Progenitor cell of endocrine pancreas (in vitro differentiated cells): ENCODE data around the gene FSTL4. TPM values are rescaled to one million over a fixed set of nuclear protein-coding genes. Genes with fewer than 3 reads are reported as not detected.

Experiments used
- DNase-seq: peaks from one replicate; pipeline ENCODE4 v3.0.0; 2021; ENCODE audit warnings: low spot score; ENCODE audit not compliant: unreplicated experiment
- H3K27ac Mint-ChIP-seq: 2 replicates; pipeline ENCODE4 v1.8.0; 2021; ENCODE audit warnings: mild to moderate bottlenecking, moderate library complexity, mixed read lengths
- H3K27me3 Mint-ChIP-seq: 2 replicates; pipeline ENCODE4 v1.8.0; 2021; ENCODE audit warnings: mixed read lengths
- H3K36me3 Mint-ChIP-seq: 2 replicates; pipeline ENCODE4 v1.8.0; 2022; ENCODE audit warnings: mixed read lengths; ENCODE audit not compliant: insufficient read depth
- H3K4me1 Mint-ChIP-seq: 2 replicates; pipeline ENCODE4 v1.8.0; 2021; ENCODE audit warnings: low read depth, mixed read lengths
- H3K4me3 Mint-ChIP-seq: 2 replicates; pipeline ENCODE4 v1.8.0; 2021; ENCODE audit warnings: low read depth, mild to moderate bottlenecking, moderate library complexity, mixed read lengths
- H3K9me3 Mint-ChIP-seq: 2 replicates; pipeline ENCODE4 v1.8.0; 2021; ENCODE audit warnings: low read depth, mixed read lengths
- total RNA-seq: library from RNA; stranded (reverse); gene quantifications from 2 replicates; pipeline ENCODE4 v1.2.1, GENCODE V29; 2021
- TF ChIP-seq, protein P1 (sequence below): fragments of 200-600 bp; sonication (generic); IDR thresholded peaks from one replicate; pipeline ENCODE4 v1.5.0; 2021; ENCODE audit warnings: antibody characterized with exemption, mild to moderate bottlenecking; ENCODE audit not compliant: unreplicated experiment

Gene FSTL4
- total RNA-seq, 1 donor from 2014 or later, result 2.4 TPM

- Mint-ChIP-seq H3K36me3 (no peaks in the 10 kb centered on the region), H3K9me3 (no peaks in the 10 kb centered on the region), H3K27ac (no peak overlapping the region), H3K4me1 (peaks cover 4% of the 10 kb centered on the region), H3K4me3 (no peak overlapping the region), H3K27me3 (peaks cover 10% of the 10 kb centered on the region)
- DNase-seq, result no peak
- TF ChIP-seq, protein P1, sequence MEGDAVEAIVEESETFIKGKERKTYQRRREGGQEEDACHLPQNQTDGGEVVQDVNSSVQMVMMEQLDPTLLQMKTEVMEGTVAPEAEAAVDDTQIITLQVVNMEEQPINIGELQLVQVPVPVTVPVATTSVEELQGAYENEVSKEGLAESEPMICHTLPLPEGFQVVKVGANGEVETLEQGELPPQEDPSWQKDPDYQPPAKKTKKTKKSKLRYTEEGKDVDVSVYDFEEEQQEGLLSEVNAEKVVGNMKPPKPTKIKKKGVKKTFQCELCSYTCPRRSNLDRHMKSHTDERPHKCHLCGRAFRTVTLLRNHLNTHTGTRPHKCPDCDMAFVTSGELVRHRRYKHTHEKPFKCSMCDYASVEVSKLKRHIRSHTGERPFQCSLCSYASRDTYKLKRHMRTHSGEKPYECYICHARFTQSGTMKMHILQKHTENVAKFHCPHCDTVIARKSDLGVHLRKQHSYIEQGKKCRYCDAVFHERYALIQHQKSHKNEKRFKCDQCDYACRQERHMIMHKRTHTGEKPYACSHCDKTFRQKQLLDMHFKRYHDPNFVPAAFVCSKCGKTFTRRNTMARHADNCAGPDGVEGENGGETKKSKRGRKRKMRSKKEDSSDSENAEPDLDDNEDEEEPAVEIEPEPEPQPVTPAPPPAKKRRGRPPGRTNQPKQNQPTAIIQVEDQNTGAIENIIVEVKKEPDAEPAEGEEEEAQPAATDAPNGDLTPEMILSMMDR, result no peak
These were observed 277.3 kb downstream of the FSTL4 start for GRCh38 chr5:133334796-133335639.

- DNase-seq, result no peak
- peaks cover 15% of the 10 kb centered on the region for H3K27me3 Mint-ChIP-seq
- TF ChIP-seq, protein P1, result no peak
- no peaks in the 10 kb centered on the region for H3K36me3 Mint-ChIP-seq
- no peaks in the 10 kb centered on the region for H3K9me3 Mint-ChIP-seq
- no peak overlapping the region for H3K4me3 Mint-ChIP-seq
- H3K4me1 Mint-ChIP-seq, result peaks cover 2% of the 10 kb centered on the region
- no peak overlapping the region for H3K27ac Mint-ChIP-seq
These were observed 278.8 kb downstream of the FSTL4 start for GRCh38 chr5:133333326-133334150.

DNA sequence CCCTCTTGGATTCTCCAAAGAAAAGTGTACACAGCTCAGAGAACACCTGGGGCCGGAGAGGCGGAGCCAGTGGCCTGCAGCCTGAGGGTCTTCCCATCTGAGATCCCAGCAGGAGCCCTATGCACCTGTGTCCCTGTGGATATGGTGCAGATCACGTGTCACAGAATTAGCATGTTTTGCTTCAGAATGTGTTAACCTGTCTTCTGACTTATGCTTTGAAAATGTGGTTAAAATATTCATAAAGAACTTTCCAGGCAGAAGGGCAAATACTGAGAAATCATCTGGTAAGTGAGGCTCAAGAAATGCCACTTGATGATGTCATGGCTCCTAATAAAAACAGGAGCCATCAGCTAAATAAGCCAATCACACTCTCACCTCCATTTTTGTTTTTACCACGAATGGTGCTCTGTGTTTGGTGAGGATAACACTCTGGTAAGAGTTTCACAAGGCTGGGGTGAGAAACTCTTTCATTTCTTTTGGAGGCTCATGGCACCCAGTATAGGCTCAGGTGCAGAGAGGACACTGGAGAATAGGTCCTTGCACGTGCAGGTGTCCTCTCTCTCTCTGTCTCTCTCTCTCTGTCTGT lies 279.8 kb downstream of the FSTL4 start:
- Mint-ChIP-seq H3K9me3 (no peaks in the 10 kb centered on the region), H3K4me3 (no peak overlapping the region), H3K4me1 (peaks cover 2% of the 10 kb centered on the region), H3K27ac (no peak overlapping the region), H3K27me3 (peaks cover 15% of the 10 kb centered on the region), H3K36me3 (no peaks in the 10 kb centered on the region)
- TF ChIP-seq, protein P1, result no peak
- DNase-seq, result no peak

DNA sequence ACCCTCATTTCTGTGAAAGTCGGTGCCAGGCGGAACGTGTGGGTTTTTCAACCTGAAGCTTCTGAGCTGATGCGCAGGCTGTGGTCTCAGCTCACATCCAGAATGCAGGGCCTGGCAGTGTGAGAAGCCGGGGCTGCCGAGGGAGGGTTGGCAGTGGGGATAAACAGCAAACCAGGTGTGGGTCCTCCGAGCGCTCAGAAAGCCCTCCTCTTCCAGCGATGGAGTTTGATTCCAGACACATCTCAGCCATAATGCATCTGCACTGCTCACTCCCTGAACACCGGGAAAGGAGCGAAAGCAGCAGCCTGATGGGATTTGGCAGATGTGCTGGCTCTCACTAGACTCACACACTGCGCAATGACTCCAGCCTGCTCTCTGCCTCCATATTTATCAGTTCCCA lies 280.4 kb downstream of the FSTL4 start:
- Mint-ChIP-seq H3K27me3 (peaks cover 15% of the 10 kb centered on the region), H3K4me1 (peaks cover 2% of the 10 kb centered on the region), H3K4me3 (no peak overlapping the region), H3K27ac (no peak overlapping the region), H3K36me3 (no peaks in the 10 kb centered on the region), H3K9me3 (no peaks in the 10 kb centered on the region)
- no peak for DNase-seq
- TF ChIP-seq, protein P1, result no peak

DNA sequence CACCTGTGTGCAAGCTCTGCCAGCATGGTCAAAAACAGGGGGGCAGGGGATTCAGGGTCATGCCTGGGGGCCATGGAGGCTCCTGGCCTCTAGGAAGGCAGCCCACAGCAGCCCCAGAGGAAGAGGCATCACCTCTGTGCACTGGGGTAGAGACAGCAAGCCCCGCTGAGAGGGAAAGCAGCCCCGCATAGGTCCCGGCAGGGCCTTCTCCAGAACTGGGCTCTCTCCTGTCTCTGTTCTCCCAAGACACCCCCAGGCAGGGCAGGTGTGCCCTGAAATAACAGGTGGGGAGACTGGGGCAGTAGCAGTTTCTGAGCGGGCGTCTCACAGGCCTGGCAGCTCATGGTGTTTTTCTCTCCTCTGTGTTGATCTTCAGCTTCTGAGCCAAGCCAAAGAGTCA lies 281.4 kb downstream of the FSTL4 start:
- Mint-ChIP-seq H3K36me3 (no peaks in the 10 kb centered on the region), H3K4me3 (no peak overlapping the region), H3K4me1 (peaks cover 2% of the 10 kb centered on the region), H3K27ac (no peak overlapping the region), H3K9me3 (no peaks in the 10 kb centered on the region), H3K27me3 (peaks cover 15% of the 10 kb centered on the region)
- TF ChIP-seq, protein P1, result no peak
- DNase-seq, result no peak
